Stimulated activated naive CD8-positive, alpha-beta T cell treated with anti-CD3 and anti-CD28 coated beads, Interleukin-15, Interleukin-2, amounts not matched to agents 100 ng/mL and 50 ng/mL, for 24 hours (primary cell): Measurements from ENCODE around the gene LMBR1.

Experiments
- H3K27ac Mint-ChIP-seq: one replicate; pipeline ENCODE4 v1.8.0; 2021; ENCODE audit warnings: mild to moderate bottlenecking, mixed read lengths
- H3K27me3 Mint-ChIP-seq: one replicate; pipeline ENCODE4 v1.8.0; 2021; ENCODE audit warnings: mixed read lengths
- H3K36me3 Mint-ChIP-seq: one replicate; pipeline ENCODE4 v1.8.0; 2021; ENCODE audit warnings: low read depth, mixed read lengths
- H3K4me1 Mint-ChIP-seq: one replicate; pipeline ENCODE4 v1.8.0; 2021; ENCODE audit warnings: low read depth, mixed read lengths
- H3K4me3 Mint-ChIP-seq: one replicate; pipeline ENCODE4 v1.8.0; 2021; ENCODE audit warnings: mild to moderate bottlenecking, mixed read lengths
- H3K9me3 Mint-ChIP-seq: one replicate; pipeline ENCODE4 v1.8.0; 2021; ENCODE audit warnings: mixed read lengths

Gene LMBR1

GRCh38 chr7:156668130-156668741 is 224.7 kb downstream of the LMBR1 start:
- H3K27me3 Mint-ChIP-seq: no peaks in the 10 kb centered on the region
- no peak overlapping the region for H3K4me3 Mint-ChIP-seq
- H3K36me3 Mint-ChIP-seq: peaks cover 4% of the 10 kb centered on the region
- peaks cover 5% of the 10 kb centered on the region for H3K4me1 Mint-ChIP-seq
- no peaks in the 10 kb centered on the region for H3K9me3 Mint-ChIP-seq
- no peak overlapping the region for H3K27ac Mint-ChIP-seq

DNA sequence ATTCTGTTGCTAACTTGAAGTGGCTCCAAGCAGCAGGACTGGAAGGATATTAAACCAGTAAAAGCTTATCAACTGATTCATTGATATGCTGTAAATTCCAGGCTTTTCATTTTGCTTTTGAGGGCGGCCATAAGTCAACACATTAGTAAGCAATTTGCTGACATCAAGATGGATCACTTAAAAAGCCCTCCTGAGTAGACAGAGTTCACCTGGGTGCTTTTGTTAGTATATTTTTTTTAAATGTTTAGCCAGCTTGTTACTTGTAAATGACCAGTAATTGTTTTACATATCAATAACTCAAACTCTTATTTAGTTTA is 225.9 kb downstream of the LMBR1 start:
- Mint-ChIP-seq H3K4me1 (peaks cover 5% of the 10 kb centered on the region), H3K9me3 (no peaks in the 10 kb centered on the region), H3K27me3 (no peaks in the 10 kb centered on the region), H3K36me3 (peaks cover 4% of the 10 kb centered on the region), H3K27ac (no peak overlapping the region), H3K4me3 (no peak overlapping the region)

DNA sequence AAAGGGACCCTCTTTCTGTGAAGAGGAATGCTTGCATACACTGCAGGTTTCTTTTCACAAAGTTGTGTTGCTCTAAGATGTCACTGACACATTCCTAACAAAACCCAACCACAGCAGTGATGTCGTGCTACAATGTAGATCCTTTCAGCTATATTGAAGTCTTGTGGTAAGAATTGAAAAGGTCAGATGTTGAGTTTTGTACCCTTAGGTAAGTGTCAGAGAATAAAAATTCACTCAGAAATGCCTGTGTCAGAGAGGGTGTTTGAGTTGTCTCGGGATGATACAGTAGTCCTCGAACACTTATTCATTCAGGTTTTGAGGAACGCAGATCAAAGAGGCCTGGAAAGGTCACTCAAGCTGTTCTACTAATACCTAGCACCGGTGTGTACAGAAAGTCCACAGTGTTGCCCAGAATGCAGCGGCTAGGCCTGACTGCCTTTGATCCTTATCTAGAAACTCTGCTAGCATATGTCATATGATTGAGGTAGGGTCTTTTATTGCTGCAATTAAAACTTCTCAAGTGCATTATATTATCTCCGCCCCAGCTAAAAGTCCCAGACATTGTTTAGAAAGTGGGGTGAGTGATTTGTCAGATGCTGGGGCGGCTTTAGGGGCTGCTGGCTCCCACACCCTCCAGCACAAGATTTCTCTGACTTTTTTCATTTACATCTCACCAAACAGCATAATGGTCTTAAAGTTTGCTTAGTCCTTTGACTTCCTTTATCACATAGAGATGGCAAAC is 226.4 kb downstream of the LMBR1 start:
- Mint-ChIP-seq H3K36me3 (peaks cover 4% of the 10 kb centered on the region), H3K4me3 (no peak overlapping the region), H3K9me3 (no peaks in the 10 kb centered on the region), H3K4me1 (peaks cover 5% of the 10 kb centered on the region), H3K27me3 (no peaks in the 10 kb centered on the region), H3K27ac (no peak overlapping the region)

DNA sequence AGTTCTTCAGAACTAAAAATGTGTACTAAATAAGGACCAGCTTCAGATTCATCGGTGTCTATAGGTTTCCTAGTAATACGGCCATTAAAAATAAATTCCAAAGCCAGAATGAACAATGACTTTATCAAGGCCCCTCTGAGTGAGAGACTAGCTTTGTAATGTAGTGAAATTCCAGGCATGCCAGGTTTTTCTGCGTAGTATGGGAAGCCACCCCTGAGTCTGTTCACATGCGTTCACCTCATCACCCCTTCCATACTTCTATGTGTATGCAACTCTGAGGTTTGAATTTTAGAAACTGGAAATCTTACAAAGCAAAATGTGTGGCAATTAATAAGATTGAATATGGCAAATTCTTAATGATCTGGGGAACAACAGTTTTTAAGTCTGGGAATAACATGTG is 227.9 kb downstream of the LMBR1 start:
- no peaks in the 10 kb centered on the region for H3K9me3 Mint-ChIP-seq
- H3K36me3 Mint-ChIP-seq: peaks cover 4% of the 10 kb centered on the region
- H3K4me1 Mint-ChIP-seq: peaks cover 5% of the 10 kb centered on the region
- no peak overlapping the region for H3K27ac Mint-ChIP-seq
- no peaks in the 10 kb centered on the region for H3K27me3 Mint-ChIP-seq
- H3K4me3 Mint-ChIP-seq: no peak overlapping the region

- no peaks in the 10 kb centered on the region for H3K9me3 Mint-ChIP-seq
- H3K27me3 Mint-ChIP-seq: peaks cover 6% of the 10 kb centered on the region
- no peak overlapping the region for H3K27ac Mint-ChIP-seq
- no peak overlapping the region for H3K4me3 Mint-ChIP-seq
- peaks cover 8% of the 10 kb centered on the region for H3K4me1 Mint-ChIP-seq
- H3K36me3 Mint-ChIP-seq: no peaks in the 10 kb centered on the region
These were observed 230.7 kb downstream of the LMBR1 start for GRCh38 chr7:156662277-156662676.

DNA sequence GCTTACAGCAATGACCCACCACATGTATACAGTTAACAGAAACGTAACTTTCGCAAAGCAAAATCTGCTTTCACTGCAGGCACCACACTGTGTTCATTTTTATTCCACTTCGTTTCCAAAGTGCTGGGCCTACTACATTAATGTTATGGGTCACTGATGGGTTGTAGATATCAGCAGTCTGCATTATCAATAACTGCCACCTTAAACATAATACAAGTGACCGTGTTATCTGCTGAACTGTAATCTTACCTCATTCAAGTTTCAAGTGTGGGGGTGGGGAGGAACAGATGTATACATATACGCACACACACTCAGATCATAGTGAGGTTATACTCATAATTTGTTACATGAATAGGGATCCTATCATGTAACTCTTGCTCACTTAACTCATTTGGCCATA is 231.3 kb downstream of the LMBR1 start:
- Mint-ChIP-seq H3K36me3 (no peaks in the 10 kb centered on the region), H3K27me3 (peaks cover 6% of the 10 kb centered on the region), H3K9me3 (no peaks in the 10 kb centered on the region)

GRCh38 chr7:156659961-156660360 is 233.0 kb downstream of the LMBR1 start:
- peaks cover 4% of the 10 kb centered on the region for H3K4me1 Mint-ChIP-seq
- no peaks in the 10 kb centered on the region for H3K36me3 Mint-ChIP-seq
- H3K27me3 Mint-ChIP-seq: peaks cover 6% of the 10 kb centered on the region
- no peaks in the 10 kb centered on the region for H3K9me3 Mint-ChIP-seq
- no peak overlapping the region for H3K27ac Mint-ChIP-seq
- no peak overlapping the region for H3K4me3 Mint-ChIP-seq

More for the DNA sequence above, 231.3 kb downstream of the LMBR1 start:
- Mint-ChIP-seq H3K4me3 (no peak overlapping the region), H3K27ac (no peak overlapping the region), H3K4me1 (peaks cover 8% of the 10 kb centered on the region)

DNA sequence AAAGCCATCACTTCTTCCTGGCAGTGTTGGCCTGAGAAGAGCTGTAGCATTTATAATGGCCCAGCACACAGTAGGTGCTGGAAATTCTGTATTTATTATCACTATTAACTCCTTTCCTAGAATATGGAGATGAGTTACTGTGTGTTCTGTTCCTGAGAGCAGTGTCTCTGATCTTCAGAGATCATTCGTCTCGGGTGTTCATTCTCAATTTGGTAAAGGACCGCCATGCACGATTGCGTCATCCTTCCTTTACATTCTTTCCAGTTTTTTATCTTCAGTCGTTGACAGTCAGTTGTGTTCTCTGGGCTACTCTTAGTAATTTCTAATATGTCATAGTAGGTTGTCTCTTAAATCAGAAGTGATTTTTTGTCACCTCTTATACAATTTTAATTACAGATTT is 233.8 kb downstream of the LMBR1 start:
- Mint-ChIP-seq H3K36me3 (no peaks in the 10 kb centered on the region), H3K27me3 (peaks cover 6% of the 10 kb centered on the region), H3K27ac (no peak overlapping the region), H3K9me3 (no peaks in the 10 kb centered on the region), H3K4me3 (no peak overlapping the region), H3K4me1 (peaks cover 4% of the 10 kb centered on the region)

- H3K27me3 Mint-ChIP-seq: peaks cover 11% of the 10 kb centered on the region
- H3K36me3 Mint-ChIP-seq: no peaks in the 10 kb centered on the region
- peaks cover 4% of the 10 kb centered on the region for H3K4me1 Mint-ChIP-seq
- H3K9me3 Mint-ChIP-seq: no peaks in the 10 kb centered on the region
- no peak overlapping the region for H3K27ac Mint-ChIP-seq
- H3K4me3 Mint-ChIP-seq: no peak overlapping the region
These were observed 235.3 kb downstream of the LMBR1 start for GRCh38 chr7:156657681-156658080.

DNA sequence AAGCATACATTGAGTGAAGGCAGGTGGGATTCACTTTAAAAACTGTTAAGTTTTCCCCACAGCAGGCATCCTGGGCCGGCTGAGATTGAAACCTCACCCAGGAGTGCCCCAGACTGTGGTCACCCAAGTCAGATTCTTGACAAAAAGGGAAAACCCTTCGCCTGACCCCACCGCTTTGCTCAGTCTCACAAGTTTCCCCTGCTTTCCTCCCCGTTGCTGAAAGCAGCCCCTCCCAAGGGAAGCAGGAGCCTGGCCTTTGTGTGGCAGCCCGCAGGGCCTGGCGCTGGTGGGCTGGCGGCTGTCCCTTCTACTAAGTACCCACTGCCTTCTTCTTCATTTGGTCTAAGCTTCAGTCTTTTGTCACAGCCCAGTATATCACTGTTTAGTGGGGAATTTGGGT is 236.4 kb downstream of the LMBR1 start:
- H3K9me3 Mint-ChIP-seq: no peaks in the 10 kb centered on the region

DNA sequence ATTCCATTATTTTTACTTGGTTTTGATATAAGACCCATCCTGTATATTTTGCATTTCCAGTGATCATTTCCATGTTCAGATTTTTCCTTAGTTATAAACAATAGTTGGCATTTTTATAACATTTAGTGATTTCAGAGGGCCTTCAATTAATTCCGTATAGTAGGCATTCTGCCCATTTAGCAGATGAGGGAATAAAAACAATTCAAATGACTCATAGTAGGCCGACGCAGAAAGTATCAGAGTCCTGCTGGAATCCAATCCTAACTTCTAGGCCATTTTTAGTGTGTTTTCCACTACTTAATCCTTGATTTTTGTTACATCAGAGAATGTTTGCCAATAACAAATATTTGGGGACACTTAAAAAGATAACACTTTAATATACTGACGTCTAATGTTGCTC is 237.0 kb downstream of the LMBR1 start:
- Mint-ChIP-seq H3K36me3 (no peaks in the 10 kb centered on the region), H3K27me3 (peaks cover 21% of the 10 kb centered on the region), H3K4me3 (no peak overlapping the region), H3K4me1 (peaks cover 4% of the 10 kb centered on the region), H3K27ac (no peak overlapping the region), H3K9me3 (no peaks in the 10 kb centered on the region)

More for the DNA sequence above, 236.4 kb downstream of the LMBR1 start:
- Mint-ChIP-seq H3K36me3 (no peaks in the 10 kb centered on the region), H3K4me3 (no peak overlapping the region), H3K4me1 (peaks cover 4% of the 10 kb centered on the region), H3K27me3 (peaks cover 18% of the 10 kb centered on the region), H3K27ac (no peak overlapping the region)

GRCh38 chr7:156655251-156655650 is 237.7 kb downstream of the LMBR1 start:
- no peak overlapping the region for H3K4me3 Mint-ChIP-seq
- H3K9me3 Mint-ChIP-seq: no peaks in the 10 kb centered on the region
- H3K36me3 Mint-ChIP-seq: no peaks in the 10 kb centered on the region
- peaks cover 4% of the 10 kb centered on the region for H3K4me1 Mint-ChIP-seq
- H3K27ac Mint-ChIP-seq: no peak overlapping the region
- H3K27me3 Mint-ChIP-seq: peaks cover 28% of the 10 kb centered on the region

DNA sequence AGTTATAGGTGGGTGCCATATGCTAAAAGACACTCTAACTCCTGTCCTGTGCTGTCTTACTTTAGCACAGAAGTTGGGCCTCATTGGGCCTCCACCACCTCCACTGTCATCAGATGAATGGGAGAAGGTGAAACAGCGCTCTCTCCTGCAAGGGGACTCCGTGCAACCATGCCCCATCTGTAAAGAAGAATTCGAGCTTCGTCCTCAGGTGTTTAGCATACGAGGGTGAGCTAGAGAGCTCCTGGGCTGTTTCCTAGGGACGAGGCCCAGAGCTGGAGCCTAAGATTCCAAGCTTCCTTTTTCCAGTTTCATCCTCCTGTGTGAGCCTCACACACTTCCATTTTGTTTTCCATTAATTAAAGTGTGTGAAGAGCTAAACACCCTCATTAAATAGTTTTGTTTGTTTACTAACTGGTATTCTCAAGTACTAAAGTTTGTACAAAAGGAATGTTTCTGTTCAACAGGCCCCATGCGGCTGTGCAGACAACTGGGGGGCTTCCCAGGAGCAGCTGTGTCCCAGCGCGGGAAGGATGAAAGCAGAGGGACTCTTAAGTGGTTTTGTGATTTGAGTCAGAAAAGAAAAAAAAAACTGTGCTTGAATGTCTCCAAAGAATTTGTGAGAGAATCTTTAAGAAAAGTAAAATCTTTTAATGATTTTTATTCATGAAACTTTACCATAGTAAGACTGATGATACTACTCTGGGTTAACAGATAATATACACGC is 238.3 kb downstream of the LMBR1 start:
- Mint-ChIP-seq H3K27me3 (peaks cover 34% of the 10 kb centered on the region), H3K4me3 (no peak overlapping the region), H3K9me3 (no peaks in the 10 kb centered on the region), H3K4me1 (peaks cover 4% of the 10 kb centered on the region), H3K27ac (no peak overlapping the region), H3K36me3 (no peaks in the 10 kb centered on the region)

- H3K4me3 Mint-ChIP-seq: no peak overlapping the region
- no peaks in the 10 kb centered on the region for H3K36me3 Mint-ChIP-seq
- no peaks in the 10 kb centered on the region for H3K4me1 Mint-ChIP-seq
- no peak overlapping the region for H3K27ac Mint-ChIP-seq
- H3K27me3 Mint-ChIP-seq: peaks cover 42% of the 10 kb centered on the region
- no peaks in the 10 kb centered on the region for H3K9me3 Mint-ChIP-seq
These were observed 240.0 kb downstream of the LMBR1 start for GRCh38 chr7:156652886-156653568.

GRCh38 chr7:156651474-156651873 is 241.5 kb downstream of the LMBR1 start:
- H3K27me3 Mint-ChIP-seq: peaks cover 54% of the 10 kb centered on the region
- no peak overlapping the region for H3K27ac Mint-ChIP-seq
- no peaks in the 10 kb centered on the region for H3K36me3 Mint-ChIP-seq

More at GRCh38 chr7:156651474-156651873, 241.5 kb downstream of the LMBR1 start:
- H3K4me1 Mint-ChIP-seq: no peaks in the 10 kb centered on the region
- no peak overlapping the region for H3K4me3 Mint-ChIP-seq
- no peaks in the 10 kb centered on the region for H3K9me3 Mint-ChIP-seq
